BE2C (cell line): ENCODE measurements around the gene SHF.

Experiments used
- DNase-seq: peaks from one replicate; pipeline ENCODE4 v3.0.0-alpha.2; 2020
- H3K27me3 ChIP-seq: fragments of 250-450 bp; sonication (Bioruptor Pico); 2 replicates; pipeline ENCODE4 v1.5.1; 2020; ENCODE audit warnings: mild to moderate bottlenecking
- H3K36me3 ChIP-seq: fragments of 250-450 bp; sonication (Bioruptor Pico); 2 replicates; pipeline ENCODE4 v1.5.1; 2020; ENCODE audit warnings: mild to moderate bottlenecking
- H3K4me1 ChIP-seq: fragments of 250-450 bp; sonication (Bioruptor Pico); 2 replicates; pipeline ENCODE4 v1.5.1; 2020
- H3K4me3 ChIP-seq: 2 replicates; pipeline ENCODE4 v1.5.1; 2011; ENCODE audit warnings: low read depth, low read length
- H3K9me3 ChIP-seq: fragments of 250-450 bp; sonication (Bioruptor Pico); 2 replicates; pipeline ENCODE4 v1.5.1; 2020
- CTCF ChIP-seq: IDR thresholded peaks from 2 replicates; pipeline ENCODE4 v1.5.1; 2012; ENCODE audit warnings: mild to moderate bottlenecking, low read depth, low read length

SHF gene

GRCh38 chr15:45186771-45187577 is 792 bp downstream of the SHF start:
- TF ChIP-seq CTCF: no peak
- Histone ChIP-seq H3K9me3 (no peaks in the 10 kb centered on the region), H3K4me3 (peak overlapping the region; percentile 99), H3K36me3 (peaks cover 29% of the 10 kb centered on the region), H3K4me1 (peaks cover 31% of the 10 kb centered on the region), H3K27me3 (no peaks in the 10 kb centered on the region)
- DNase-seq: no peak

DNA sequence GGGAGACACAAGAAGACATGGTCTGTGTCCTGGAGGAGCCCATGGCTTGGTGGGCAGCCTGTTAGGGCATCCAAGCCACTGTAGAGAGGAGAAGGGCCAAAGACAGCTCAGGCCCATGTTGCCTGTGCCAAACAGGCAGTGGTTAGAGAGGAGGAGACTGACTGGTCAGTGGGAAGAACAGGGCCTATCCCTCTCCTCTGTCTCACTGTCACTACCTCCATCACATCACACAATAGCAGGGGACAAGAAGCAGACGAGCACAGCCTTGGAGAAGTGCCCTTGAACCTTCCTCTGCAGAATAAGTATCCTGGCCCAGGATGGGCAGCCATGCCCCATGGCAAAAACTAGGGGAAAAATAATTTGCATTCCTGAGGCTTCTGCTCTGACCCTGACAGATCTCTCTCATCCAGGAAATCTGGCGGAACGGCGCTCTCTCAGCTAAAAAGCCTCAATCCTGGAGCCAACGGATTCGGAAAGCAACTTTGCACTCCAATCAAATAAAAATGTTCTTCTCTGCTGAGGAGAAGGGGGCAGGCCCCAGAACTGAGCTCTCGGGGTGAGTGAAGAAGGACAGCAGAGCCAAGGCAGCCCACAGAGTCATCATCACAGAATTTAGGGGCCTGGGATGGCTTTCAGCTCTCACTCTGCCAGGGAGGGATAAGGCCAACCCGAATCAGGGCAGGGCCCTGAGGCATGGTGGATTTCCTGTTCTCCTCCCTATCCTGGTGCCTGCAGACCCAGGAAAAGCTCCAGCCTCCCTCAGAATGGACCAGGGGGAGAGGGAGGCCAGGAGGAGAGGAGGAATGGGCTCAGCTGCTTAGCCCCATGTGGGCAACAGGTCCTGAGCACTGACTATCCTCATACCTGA is 1.6 kb downstream of the SHF start:
- peaks cover 37% of the 10 kb centered on the region for H3K36me3 ChIP-seq
- H3K27me3 ChIP-seq: no peaks in the 10 kb centered on the region
- H3K4me1 ChIP-seq: peaks cover 35% of the 10 kb centered on the region
- no peaks in the 10 kb centered on the region for H3K9me3 ChIP-seq
- H3K4me3 ChIP-seq: peak overlapping the region; percentile 99
- no peak for TF ChIP-seq CTCF
- no peak for DNase-seq

DNA sequence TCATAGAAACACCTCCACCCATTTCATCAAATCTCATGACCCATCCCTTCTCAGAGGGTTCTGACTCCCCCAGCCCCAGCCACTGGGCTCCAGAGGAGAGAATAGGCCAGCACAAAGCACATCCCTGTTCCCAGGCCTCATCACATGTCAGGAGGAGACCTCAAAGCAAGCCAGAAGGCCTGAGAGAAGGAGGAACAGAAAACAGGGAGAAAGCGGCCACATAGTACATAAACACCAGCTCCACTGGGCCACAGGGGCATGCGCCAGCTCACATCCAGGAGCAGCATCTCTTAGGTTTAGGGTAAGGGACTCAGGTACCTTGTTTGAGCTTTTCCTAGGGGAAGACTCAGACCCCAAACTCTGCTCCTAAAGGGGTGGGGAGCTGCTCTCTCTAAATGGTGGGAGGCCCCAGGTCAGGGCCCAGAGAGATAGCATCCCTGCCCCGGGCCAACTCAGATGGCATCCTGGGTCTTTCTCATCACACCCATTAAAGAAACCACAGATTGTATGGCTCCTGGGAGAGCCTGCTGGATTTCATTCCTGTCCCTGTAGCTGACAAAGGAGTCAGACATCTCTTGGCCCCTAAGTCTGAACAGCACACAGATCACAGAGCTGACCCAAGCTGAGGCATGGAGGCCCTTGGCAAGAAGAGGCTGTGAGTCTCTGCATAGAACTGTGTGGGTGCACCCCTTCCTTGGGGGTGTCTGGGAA is 2.5 kb downstream of the SHF start:
- Histone ChIP-seq H3K4me1 (peaks cover 36% of the 10 kb centered on the region), H3K4me3 (peak overlapping the region; percentile 99), H3K9me3 (no peaks in the 10 kb centered on the region), H3K27me3 (no peaks in the 10 kb centered on the region), H3K36me3 (peaks cover 46% of the 10 kb centered on the region)
- no peak for DNase-seq
- TF ChIP-seq CTCF: no peak

- TF ChIP-seq CTCF: no peak
- Histone ChIP-seq H3K27me3 (no peaks in the 10 kb centered on the region), H3K9me3 (no peaks in the 10 kb centered on the region), H3K4me3 (peak overlapping the region; percentile 99), H3K4me1 (peaks cover 36% of the 10 kb centered on the region), H3K36me3 (peaks cover 52% of the 10 kb centered on the region)
- DNase-seq: peak; percentile 51
Observed at GRCh38 chr15:45184562-45185041, 3.2 kb downstream of the SHF start.

GRCh38 chr15:45183511-45183910 is 4.3 kb downstream of the SHF start:
- DNase-seq: no peak
- Histone ChIP-seq H3K36me3 (peaks cover 63% of the 10 kb centered on the region), H3K9me3 (no peaks in the 10 kb centered on the region), H3K4me3 (peak overlapping the region; percentile 99), H3K4me1 (peaks cover 33% of the 10 kb centered on the region), H3K27me3 (no peaks in the 10 kb centered on the region)
- no peak for TF ChIP-seq CTCF
